ENCODE measurements around the gene PDSS2. TPM values are rescaled to one million over a fixed set of nuclear protein-coding genes. Genes with fewer than 3 reads are reported as not detected.
"Not testable (repeated sequence)": the region's sequence is repeated elsewhere in the genome, so short reads cannot be mapped to it uniquely, and the experiment has no call there.

Gene PDSS2
- total and polyA plus RNA-seq, 2 donors (not counting 1 experiment from before 2014, with no cell fraction given): 16.9 to 17.0 TPM

DNA sequence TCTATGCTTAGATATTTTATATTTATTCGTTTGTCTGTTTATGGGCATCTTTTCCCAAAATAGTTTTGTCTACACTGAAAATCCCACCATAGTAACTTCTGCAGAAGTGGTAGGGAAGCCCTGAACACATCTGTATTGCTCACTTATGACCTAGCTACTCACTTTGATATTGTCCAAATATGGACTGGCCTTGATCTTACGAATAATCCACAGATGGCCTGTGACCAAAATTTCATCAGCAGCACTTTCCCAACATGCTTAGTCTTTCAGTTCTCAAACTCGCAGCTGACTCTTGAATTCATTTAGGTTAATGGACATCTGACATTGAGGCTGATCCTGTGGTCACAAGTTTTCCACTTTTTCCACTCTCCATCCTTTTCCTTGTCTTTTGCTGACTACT lies 263.2 kb downstream of the PDSS2 start:
- no peaks in the 10 kb centered on the region for H3K27me3 ChIP-seq (replicated peaks in 1 of 4; ENCODE audit: control extremely low read depth in 1 of 4, control insufficient read depth in 3 of 4, insufficient read depth in 4 of 4, low read length in 3 of 4)
- H3K79me2 ChIP-seq (ENCODE audit: control insufficient read depth, insufficient read depth, low read length): no peaks in the 10 kb centered on the region
- Mint-ChIP-seq H3K4me1 (no peaks in the 10 kb centered on the region), H3K9me3 (ENCODE audit: insufficient read depth) (no peaks in the 10 kb centered on the region), H3K4me3 (no peak overlapping the region), H3K27me3 (no peaks in the 10 kb centered on the region), H3K27ac (no peak overlapping the region)
- H3K4me1 ChIP-seq (ENCODE audit: control insufficient read depth in 2 of 2, insufficient read depth in 2 of 2, low read length in 2 of 2): no peaks in the 10 kb centered on the region
- no peak overlapping the region for H3K4me3 ChIP-seq (ENCODE audit: control extremely low read depth in 1 of 5, extremely low read depth in 1 of 5, insufficient read depth in 1 of 5, low read depth in 2 of 5, low read length in 4 of 5)
- intact Hi-C loops (cut with micrococcal nuclease): no loop called here
- no peak overlapping the region for H2AFZ ChIP-seq (ENCODE audit: insufficient read depth, low read depth, low read length, poor library complexity, severe bottlenecking)
- H4K20me1 ChIP-seq (ENCODE audit: control insufficient read depth, insufficient read depth, low read length, poor library complexity, severe bottlenecking): no peaks in the 10 kb centered on the region
- DNase-seq: no peak
- H3K9ac ChIP-seq (ENCODE audit: low read length): no peak overlapping the region
- ATAC-seq (ENCODE audit: low read depth): no peak
- no peaks in the 10 kb centered on the region for H3K9me3 ChIP-seq (ENCODE audit: control extremely low read depth in 1 of 3, control insufficient read depth in 2 of 3, insufficient read depth in 1 of 3, low read length in 2 of 3)
- H3K27ac ChIP-seq (ENCODE audit: low read length in 2 of 2): no peak overlapping the region
- ChIA-PET POLR2A (no interaction called here), CTCF (no interaction called here)
- no peak overlapping the region for H3K4me2 ChIP-seq (replicated peaks; ENCODE audit: low read depth, low read length, poor library complexity, severe bottlenecking)
- 92% methylated on average over 2 of the region's 3 CpGs for WGBS (ENCODE audit: insufficient coverage)
- peaks cover 0 to 8% of the 10 kb centered on the region in 2 experiments for H3K36me3 ChIP-seq (replicated peaks in 1 of 2; ENCODE audit: control extremely low read depth in 1 of 2, control insufficient read depth in 1 of 2, extremely low read depth in 1 of 2, insufficient read depth in 2 of 2, low read length in 1 of 2)
- no peak for TF ChIP-seq EZH2 (IDR thresholded peaks at IDR 0.05; ENCODE audit: borderline replicate concordance, insufficient read depth, low read depth, low read length, poor library complexity, severe bottlenecking)
- TF ChIP-seq, protein P1, sequence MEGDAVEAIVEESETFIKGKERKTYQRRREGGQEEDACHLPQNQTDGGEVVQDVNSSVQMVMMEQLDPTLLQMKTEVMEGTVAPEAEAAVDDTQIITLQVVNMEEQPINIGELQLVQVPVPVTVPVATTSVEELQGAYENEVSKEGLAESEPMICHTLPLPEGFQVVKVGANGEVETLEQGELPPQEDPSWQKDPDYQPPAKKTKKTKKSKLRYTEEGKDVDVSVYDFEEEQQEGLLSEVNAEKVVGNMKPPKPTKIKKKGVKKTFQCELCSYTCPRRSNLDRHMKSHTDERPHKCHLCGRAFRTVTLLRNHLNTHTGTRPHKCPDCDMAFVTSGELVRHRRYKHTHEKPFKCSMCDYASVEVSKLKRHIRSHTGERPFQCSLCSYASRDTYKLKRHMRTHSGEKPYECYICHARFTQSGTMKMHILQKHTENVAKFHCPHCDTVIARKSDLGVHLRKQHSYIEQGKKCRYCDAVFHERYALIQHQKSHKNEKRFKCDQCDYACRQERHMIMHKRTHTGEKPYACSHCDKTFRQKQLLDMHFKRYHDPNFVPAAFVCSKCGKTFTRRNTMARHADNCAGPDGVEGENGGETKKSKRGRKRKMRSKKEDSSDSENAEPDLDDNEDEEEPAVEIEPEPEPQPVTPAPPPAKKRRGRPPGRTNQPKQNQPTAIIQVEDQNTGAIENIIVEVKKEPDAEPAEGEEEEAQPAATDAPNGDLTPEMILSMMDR (IDR thresholded peaks at IDR 0.05): no peak

DNA sequence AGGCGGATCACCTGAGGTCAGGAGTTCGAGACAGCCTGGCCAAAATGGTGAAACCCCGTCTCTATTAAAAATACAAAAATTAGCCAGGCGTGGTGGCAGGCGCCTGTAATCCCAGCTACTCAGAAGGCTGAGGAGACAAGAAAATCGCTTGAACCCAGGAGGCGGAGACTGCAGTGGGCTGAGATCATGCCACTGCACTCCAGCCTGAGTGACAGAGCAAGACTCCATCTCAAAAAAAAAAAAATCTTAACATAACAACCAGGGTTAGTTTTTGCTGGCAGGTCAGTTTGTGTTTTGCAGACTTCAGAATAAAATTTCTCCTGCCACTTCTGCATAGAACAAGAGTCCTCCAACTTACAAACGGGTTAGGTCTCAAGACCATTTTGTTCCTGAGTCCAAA lies 264.6 kb downstream of the PDSS2 start:
- H3K4me3 ChIP-seq (ENCODE audit: control extremely low read depth in 1 of 5, extremely low read depth in 1 of 5, insufficient read depth in 1 of 5, low read depth in 2 of 5, low read length in 4 of 5); H3K36me3 ChIP-seq (replicated peaks in 1 of 2; ENCODE audit: control extremely low read depth in 1 of 2, control insufficient read depth in 1 of 2, extremely low read depth in 1 of 2, insufficient read depth in 2 of 2, low read length in 1 of 2); H3K4me1 ChIP-seq (ENCODE audit: control insufficient read depth in 2 of 2, insufficient read depth in 2 of 2, low read length in 2 of 2); H3K4me3 Mint-ChIP-seq; H3K79me2 ChIP-seq (ENCODE audit: control insufficient read depth, insufficient read depth, low read length); H3K27ac Mint-ChIP-seq; H3K27ac ChIP-seq (ENCODE audit: low read length in 2 of 2); POLR2A ChIA-PET; H3K27me3 Mint-ChIP-seq; H3K9me3 ChIP-seq (ENCODE audit: control extremely low read depth in 1 of 3, control insufficient read depth in 2 of 3, insufficient read depth in 1 of 3, low read length in 2 of 3); H3K9me3 Mint-ChIP-seq (ENCODE audit: insufficient read depth); intact Hi-C loops (cut with micrococcal nuclease); DNase-seq; H3K4me2 ChIP-seq (replicated peaks; ENCODE audit: low read depth, low read length, poor library complexity, severe bottlenecking); H4K20me1 ChIP-seq (ENCODE audit: control insufficient read depth, insufficient read depth, low read length, poor library complexity, severe bottlenecking); H3K27me3 ChIP-seq (replicated peaks in 1 of 4; ENCODE audit: control extremely low read depth in 1 of 4, control insufficient read depth in 3 of 4, insufficient read depth in 4 of 4, low read length in 3 of 4); H3K4me1 Mint-ChIP-seq; CTCF ChIA-PET; ATAC-seq (ENCODE audit: low read depth); H3K9ac ChIP-seq (ENCODE audit: low read length); H2AFZ ChIP-seq (ENCODE audit: insufficient read depth, low read depth, low read length, poor library complexity, severe bottlenecking): not testable (repeated sequence)
- WGBS (ENCODE audit: insufficient coverage): 98% methylated on average over 7 of the region's 8 CpGs

All from B cell (primary cell).